HepG2 (cell line): ENCODE measurements around the gene MED12L. TPM values are rescaled to one million over a fixed set of nuclear protein-coding genes. Genes with fewer than 3 reads are reported as not detected.

ENCODE experiments used
- ARID3A ChIP-seq: IDR thresholded peaks from 2 replicates; pipeline ENCODE4 v1.6.1; 2012; ENCODE audit warnings: low read depth, low read length, improper control_type of control experiment
- BHLHE40 ChIP-seq: IDR thresholded peaks from 2 replicates; pipeline ENCODE4 v1.6.1; 2011; ENCODE audit warnings: low read length, improper control_type of control experiment
- DMTF1 ChIP-seq: sonication (generic); formaldehyde crosslinking; IDR thresholded peaks from 2 replicates; pipeline ENCODE4 v1.4.0; 2020; ENCODE audit warnings: mild to moderate bottlenecking, missing genetic modification reagents
- EEA1 ChIP-seq: sonication (generic); formaldehyde crosslinking; IDR thresholded peaks from 2 replicates; pipeline ENCODE4 v1.5.1; 2020; ENCODE audit warnings: mild to moderate bottlenecking, missing genetic modification reagents, borderline replicate concordance
- ELF1 ChIP-seq: sonication (generic); formaldehyde crosslinking; IDR thresholded peaks from 2 replicates; pipeline ENCODE4 v1.4.0; 2020; ENCODE audit warnings: missing genetic modification reagents
- PLRG1 ChIP-seq: fragments of 450-650 bp; conservative IDR thresholded peaks from 2 replicates; pipeline ENCODE4 v1.6.1; 2016
- SIN3A ChIP-seq: IDR thresholded peaks from 2 replicates; pipeline ENCODE4 v1.6.1; 2011; ENCODE audit warnings: low read depth, mild to moderate bottlenecking, control low read depth, low read length, borderline replicate concordance
- SIX4 ChIP-seq: sonication (generic); formaldehyde crosslinking; IDR thresholded peaks from 2 replicates; pipeline ENCODE4 v1.4.0; 2020; ENCODE audit warnings: missing genetic modification reagents
- ZBTB4 ChIP-seq: sonication (generic); formaldehyde crosslinking; IDR thresholded peaks from 2 replicates; pipeline ENCODE4 v1.4.0; 2020; ENCODE audit warnings: missing genetic modification reagents, mild to moderate bottlenecking, borderline replicate concordance
- ZNF143 ChIP-seq: sonication (generic); formaldehyde crosslinking; IDR thresholded peaks from 2 replicates; pipeline ENCODE4 v1.4.0; 2020; ENCODE audit warnings: missing genetic modification reagents
- ZNF263 ChIP-seq: sonication (generic); formaldehyde crosslinking; IDR thresholded peaks from 2 replicates; pipeline ENCODE4 v1.4.0; 2020; ENCODE audit warnings: missing genetic modification reagents
- ZNF335 ChIP-seq: sonication (generic); formaldehyde crosslinking; IDR thresholded peaks from 2 replicates; pipeline ENCODE4 v1.4.0; 2020; ENCODE audit warnings: missing genetic modification reagents
- ZNF33A ChIP-seq: sonication (generic); formaldehyde crosslinking; IDR thresholded peaks from 2 replicates; pipeline ENCODE4 v1.5.1; 2020; ENCODE audit warnings: missing genetic modification reagents, mild to moderate bottlenecking, moderate library complexity, borderline replicate concordance
- ZNF441 ChIP-seq: sonication (generic); formaldehyde crosslinking; IDR thresholded peaks from 2 replicates; pipeline ENCODE4 v1.7.0; 2021; ENCODE audit warnings: missing genetic modification reagents, borderline replicate concordance
- polyA plus RNA-seq, 8 experiments: library from polyadenylated mRNA; depleted of rRNA in 3 of 8; stranded (reverse) in 7 of 8; unstranded in 1 of 8; fragments of >200 nt; fragmentation: Illumina TruSeq in 4 of 8; extraction: Trizol in 4 of 8; gene quantifications; 2 replicates each; pipeline versions ENCODE4 v1.2.1 to v1.2.3, GENCODE V29; 2011 to 2016; ENCODE audit warnings: low read depth in 4 of 8, missing spikeins in 1 of 8, mixed read lengths in 1 of 8; ENCODE audit not compliant: insufficient read depth in 1 of 8
- total RNA-seq, 5 experiments: library from RNA; depleted of rRNA; stranded (reverse); fragments of >200 nt; fragmentation: Illumina TruSeq; extraction: Trizol; gene quantifications; 2 replicates each; pipeline ENCODE4 v1.2.3, GENCODE V29; 2016; ENCODE audit warnings: low read depth in 1 of 5
- TF ChIP-seq, protein P1 (sequence below): sonication (generic); formaldehyde crosslinking; IDR thresholded peaks from 2 replicates; pipeline ENCODE4 v1.9.0; 2021; ENCODE audit warnings: missing genetic modification reagents, mild to moderate bottlenecking, borderline replicate concordance
- TF ChIP-seq, protein P2 (sequence below): IDR thresholded peaks from 2 replicates; pipeline ENCODE4 v1.6.1; 2016; ENCODE audit warnings: mild to moderate bottlenecking, missing biosample characterization, missing genetic modification reagents
- TF ChIP-seq, protein P3 (sequence below): IDR thresholded peaks from 2 replicates; pipeline ENCODE4 v1.6.1; 2018; ENCODE audit warnings: missing genetic modification reagents
- TF ChIP-seq, protein P4 (sequence below): IDR thresholded peaks from 2 replicates; pipeline ENCODE4 v1.6.1; 2016; ENCODE audit warnings: missing compliant biosample characterization, missing genetic modification reagents, borderline replicate concordance

MED12L gene
- total and polyA plus RNA-seq, 2 of the 13 experiments (the other 11 are each of a cell fraction or from before 2014, with no cell fraction given) = 0.07 to 0.64 TPM

GRCh38 chr3:151178208-151178845 is 92.9 kb downstream of the MED12L start (continued):
- TF ChIP-seq ZBTB4 (CRISPR knock-in tag) (no peak), ZNF441 (CRISPR knock-in tag) (no peak), BHLHE40 (no peak), ELF1 (CRISPR knock-in tag) (no peak), DMTF1 (CRISPR knock-in tag) (no peak), ZNF33A (CRISPR knock-in tag) (no peak), ZNF263 (no peak), SIX4 (CRISPR knock-in tag) (no peak), SIN3A (no peak), ZNF143 (CRISPR knock-in tag) (no peak), EEA1 (CRISPR knock-in tag) (no peak), PLRG1 (no peak), ARID3A (peak; percentile 39), ZNF335 (CRISPR knock-in tag) (no peak)
- TF ChIP-seq, protein P1, sequence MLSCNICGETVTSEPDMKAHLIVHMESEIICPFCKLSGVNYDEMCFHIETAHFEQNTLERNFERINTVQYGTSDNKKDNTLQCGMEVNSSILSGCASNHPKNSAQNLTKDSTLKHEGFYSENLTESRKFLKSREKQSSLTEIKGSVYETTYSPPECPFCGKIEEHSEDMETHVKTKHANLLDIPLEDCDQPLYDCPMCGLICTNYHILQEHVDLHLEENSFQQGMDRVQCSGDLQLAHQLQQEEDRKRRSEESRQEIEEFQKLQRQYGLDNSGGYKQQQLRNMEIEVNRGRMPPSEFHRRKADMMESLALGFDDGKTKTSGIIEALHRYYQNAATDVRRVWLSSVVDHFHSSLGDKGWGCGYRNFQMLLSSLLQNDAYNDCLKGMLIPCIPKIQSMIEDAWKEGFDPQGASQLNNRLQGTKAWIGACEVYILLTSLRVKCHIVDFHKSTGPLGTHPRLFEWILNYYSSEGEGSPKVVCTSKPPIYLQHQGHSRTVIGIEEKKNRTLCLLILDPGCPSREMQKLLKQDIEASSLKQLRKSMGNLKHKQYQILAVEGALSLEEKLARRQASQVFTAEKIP = no peak
- TF ChIP-seq, protein P2, sequence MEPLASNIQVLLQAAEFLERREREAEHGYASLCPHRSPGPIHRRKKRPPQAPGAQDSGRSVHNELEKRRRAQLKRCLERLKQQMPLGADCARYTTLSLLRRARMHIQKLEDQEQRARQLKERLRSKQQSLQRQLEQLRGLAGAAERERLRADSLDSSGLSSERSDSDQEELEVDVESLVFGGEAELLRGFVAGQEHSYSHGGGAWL (CRISPR knock-in tag) = no peak
- TF ChIP-seq, protein P3, sequence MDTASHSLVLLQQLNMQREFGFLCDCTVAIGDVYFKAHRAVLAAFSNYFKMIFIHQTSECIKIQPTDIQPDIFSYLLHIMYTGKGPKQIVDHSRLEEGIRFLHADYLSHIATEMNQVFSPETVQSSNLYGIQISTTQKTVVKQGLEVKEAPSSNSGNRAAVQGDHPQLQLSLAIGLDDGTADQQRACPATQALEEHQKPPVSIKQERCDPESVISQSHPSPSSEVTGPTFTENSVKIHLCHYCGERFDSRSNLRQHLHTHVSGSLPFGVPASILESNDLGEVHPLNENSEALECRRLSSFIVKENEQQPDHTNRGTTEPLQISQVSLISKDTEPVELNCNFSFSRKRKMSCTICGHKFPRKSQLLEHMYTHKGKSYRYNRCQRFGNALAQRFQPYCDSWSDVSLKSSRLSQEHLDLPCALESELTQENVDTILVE (CRISPR knock-in tag) = no peak
- TF ChIP-seq, protein P4, sequence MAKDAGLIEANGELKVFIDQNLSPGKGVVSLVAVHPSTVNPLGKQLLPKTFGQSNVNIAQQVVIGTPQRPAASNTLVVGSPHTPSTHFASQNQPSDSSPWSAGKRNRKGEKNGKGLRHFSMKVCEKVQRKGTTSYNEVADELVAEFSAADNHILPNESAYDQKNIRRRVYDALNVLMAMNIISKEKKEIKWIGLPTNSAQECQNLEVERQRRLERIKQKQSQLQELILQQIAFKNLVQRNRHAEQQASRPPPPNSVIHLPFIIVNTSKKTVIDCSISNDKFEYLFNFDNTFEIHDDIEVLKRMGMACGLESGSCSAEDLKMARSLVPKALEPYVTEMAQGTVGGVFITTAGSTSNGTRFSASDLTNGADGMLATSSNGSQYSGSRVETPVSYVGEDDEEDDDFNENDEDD (CRISPR knock-in tag) = no peak
